Activated gamma-delta T cell treated with anti-CD3 and anti-CD28 coated beads, Interleukin-2, amount 50 U/mL, for 16 hours (primary cell): Measurements from ENCODE around the gene SPESP1.

ENCODE experiments used
- DNase-seq: peaks from one replicate; pipeline ENCODE4 v3.0.0-alpha.2; 2020; ENCODE audit warnings: low read depth

SPESP1 gene

DNA sequence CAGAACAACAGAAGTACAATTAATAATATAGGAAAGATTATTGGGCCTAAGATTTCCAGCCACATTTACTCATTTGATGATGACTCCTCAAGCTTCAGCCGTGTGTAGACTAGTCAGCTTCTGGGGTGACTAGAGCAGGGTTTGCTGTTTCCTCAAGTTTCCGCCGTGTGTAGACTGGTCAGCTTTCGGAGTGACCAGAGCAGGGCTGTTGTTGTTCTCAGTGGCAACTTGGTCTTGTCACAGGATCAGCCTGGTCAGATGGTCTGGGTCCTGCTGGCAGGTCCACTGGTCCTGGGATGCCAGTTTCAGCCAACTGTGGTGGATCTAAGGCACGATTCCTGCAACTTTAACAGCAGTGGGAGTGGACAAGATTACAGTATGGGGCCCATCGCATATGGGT, 62.4 kb downstream of the SPESP1 start:
- DNase-seq = no peak

DNA sequence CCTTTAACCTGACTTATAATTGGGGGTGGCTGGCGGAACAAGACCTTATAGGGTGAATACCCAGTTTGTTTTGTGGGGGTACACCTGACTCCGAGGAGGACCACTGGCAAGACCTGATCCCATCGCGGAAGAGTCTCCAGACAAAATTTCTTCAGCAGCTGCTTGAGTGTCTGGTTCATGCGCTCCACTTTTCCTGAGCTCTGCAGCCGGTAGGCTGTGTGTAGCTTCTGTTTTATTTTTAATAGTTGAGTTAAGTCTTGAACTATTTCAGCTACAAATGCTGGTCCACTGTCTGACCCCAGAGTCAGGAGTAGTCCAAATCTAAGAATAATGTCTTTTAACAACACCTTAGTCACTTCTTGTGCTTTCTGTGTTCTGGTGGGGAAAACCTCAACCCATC, 63.0 kb downstream of the SPESP1 start:
- DNase-seq = no peak

DNA sequence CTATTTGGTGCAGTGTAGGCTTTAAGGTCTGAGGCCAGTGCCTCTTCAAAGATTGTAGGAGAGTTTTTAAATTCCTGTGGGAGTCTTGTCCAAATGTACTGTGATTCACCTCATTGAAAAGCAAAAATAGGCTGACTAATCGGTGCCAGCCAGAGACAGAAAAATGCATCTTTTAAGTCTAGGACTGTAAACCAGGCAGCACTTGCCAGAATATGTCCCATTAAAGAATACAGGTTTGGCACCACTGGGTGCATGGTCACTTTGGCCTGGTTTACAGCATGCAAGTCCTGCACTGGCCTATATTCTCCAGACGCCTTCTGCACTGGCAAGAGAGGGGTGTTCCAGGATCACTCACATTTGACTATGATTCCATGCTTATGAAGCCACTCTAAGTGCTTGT, 63.8 kb downstream of the SPESP1 start:
- no peak for DNase-seq

DNA sequence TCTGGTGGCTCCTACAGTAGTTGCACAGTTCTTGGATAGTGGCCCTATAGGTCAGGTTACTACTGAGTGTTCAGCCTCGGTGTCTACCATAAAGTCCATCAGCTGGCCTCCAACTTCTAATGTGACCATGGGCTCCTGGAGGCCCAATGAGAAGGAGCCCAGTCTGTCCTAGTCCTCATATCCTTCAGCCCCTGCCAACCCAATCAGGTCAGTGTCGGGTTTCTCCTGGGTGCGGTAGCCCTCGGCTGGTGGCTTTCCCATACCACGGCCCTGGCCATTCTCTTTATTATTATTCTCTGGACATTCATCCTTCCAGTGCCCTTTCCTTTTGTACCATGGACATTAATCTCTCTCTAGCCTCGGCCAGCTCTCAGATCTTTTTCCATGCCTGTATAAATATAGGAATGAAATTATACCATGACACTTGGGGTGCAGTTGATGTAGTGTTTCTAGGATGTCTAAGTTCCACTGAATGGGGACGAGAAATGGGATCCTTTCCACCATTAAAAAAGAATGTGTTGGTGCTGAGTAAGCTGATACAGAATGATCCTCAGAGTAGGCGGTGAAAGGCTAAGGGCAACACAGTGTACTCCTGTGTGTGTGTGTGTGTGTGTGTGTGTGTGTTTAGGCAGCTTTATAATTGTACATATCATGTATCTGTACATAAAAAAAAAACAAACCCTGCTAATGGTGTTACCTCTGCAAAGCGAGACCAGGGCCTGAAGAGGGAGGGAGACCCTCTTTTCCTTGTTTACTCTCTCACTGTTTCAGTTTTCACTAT, 64.8 kb downstream of the SPESP1 start:
- DNase-seq = no peak
